ENCODE measurements around the gene ATP1B3. TPM values are rescaled to one million over a fixed set of nuclear protein-coding genes. Genes with fewer than 3 reads are reported as not detected.

ATP1B3 gene
- polyA plus RNA-seq, 1 of the 3 experiments (the other 2 are of a cell fraction): 86.3 TPM

DNA sequence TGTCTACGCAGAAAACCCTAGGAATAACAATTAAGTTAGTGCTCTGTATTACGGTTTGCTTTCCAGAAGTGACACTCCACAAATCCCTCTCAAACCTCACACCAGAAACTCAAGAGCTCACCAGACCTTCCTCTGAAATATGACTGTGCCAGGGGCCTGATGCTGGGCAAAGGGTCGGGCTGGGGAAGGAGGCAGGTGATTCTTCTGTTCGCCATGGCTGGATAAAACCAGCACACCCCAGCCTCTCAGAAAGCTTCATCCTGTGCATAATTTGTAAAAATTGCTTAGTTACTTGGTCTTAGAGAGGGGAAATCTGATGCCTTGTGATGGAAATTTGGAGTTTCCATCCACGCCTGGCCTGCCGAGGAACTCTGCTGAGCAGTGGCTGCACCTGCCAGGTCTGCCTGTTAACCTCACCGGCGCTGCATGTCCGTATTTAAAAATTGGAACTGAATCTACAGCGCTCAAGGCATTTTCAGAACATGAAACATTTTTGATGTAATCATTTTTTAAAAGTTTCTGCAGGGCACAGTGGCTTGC is 22.7 kb upstream of the ATP1B3 start:
- Histone ChIP-seq H3K27ac (ENCODE audit: low read depth in 2 of 2, low read length in 1 of 2) (no peak overlapping the region), H3K4me3 (ENCODE audit: low read depth in 2 of 2, low read length in 1 of 2) (no peak overlapping the region), H3K36me3 (replicated peaks in 1 of 2; ENCODE audit: control insufficient read depth in 1 of 2, insufficient read depth in 2 of 2, low read length in 1 of 2) (no peaks in the 10 kb centered on the region), H3K4me2 (no peak overlapping the region), H4K20me1 (ENCODE audit: insufficient read depth) (no peaks in the 10 kb centered on the region), H3K9ac (no peak overlapping the region), H3K9me2 (no peaks in the 10 kb centered on the region), H2AFZ (ENCODE audit: low read depth) (no peak overlapping the region), H3K9me3 (no peaks in the 10 kb centered on the region), H3K79me2 (ENCODE audit: insufficient read depth) (no peaks in the 10 kb centered on the region), H3K4me1 (ENCODE audit: control insufficient read depth in 1 of 2, insufficient read depth in 2 of 2, low read depth in 1 of 2, low read length in 1 of 2) (no peaks in the 10 kb centered on the region), H3K27me3 (ENCODE audit: insufficient read depth) (no peaks in the 10 kb centered on the region), H3F3A (replicated peaks; ENCODE audit: insufficient read depth) (no peaks in the 10 kb centered on the region)
- 91% methylated on average over 10 of the region's 10 CpGs for WGBS (ENCODE audit: low lambda C conversion rate)
- no peak for DNase-seq
- ChIA-PET POLR2A (no interaction called here), CTCF (interaction anchor here (0.7 to 2.2 kb wide), 3 partner anchors 8 to 25 kb away, joined by 3 to 7 read pairs (median 6); no protein-coding TSS in a partner anchor)
- no peak for TF ChIP-seq NFIC (IDR thresholded peaks at IDR 0.05; ENCODE audit: borderline replicate concordance)
- no peak for TF ChIP-seq RAD21 (IDR thresholded peaks at IDR 0.05; ENCODE audit: low read length)
- TF ChIP-seq TAF1 (IDR thresholded peaks at IDR 0.05; ENCODE audit: borderline replicate concordance, low read depth, low read length): no peak
- TF ChIP-seq, protein P1, sequence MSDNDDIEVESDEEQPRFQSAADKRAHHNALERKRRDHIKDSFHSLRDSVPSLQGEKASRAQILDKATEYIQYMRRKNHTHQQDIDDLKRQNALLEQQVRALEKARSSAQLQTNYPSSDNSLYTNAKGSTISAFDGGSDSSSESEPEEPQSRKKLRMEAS (IDR thresholded peaks at IDR 0.05; ENCODE audit: low read depth): no peak
- no peak for TF ChIP-seq FOXM1 (IDR thresholded peaks at IDR 0.05; ENCODE audit: low read depth)
- TF ChIP-seq EP300 (IDR thresholded peaks at IDR 0.05; ENCODE audit: borderline replicate concordance in 1 of 2, low read depth in 1 of 2, low read length in 1 of 2): no peak
- TF ChIP-seq SIN3A (IDR thresholded peaks at IDR 0.05; ENCODE audit: borderline replicate concordance, low read depth, low read length): no peak
- TF ChIP-seq, protein P2, sequence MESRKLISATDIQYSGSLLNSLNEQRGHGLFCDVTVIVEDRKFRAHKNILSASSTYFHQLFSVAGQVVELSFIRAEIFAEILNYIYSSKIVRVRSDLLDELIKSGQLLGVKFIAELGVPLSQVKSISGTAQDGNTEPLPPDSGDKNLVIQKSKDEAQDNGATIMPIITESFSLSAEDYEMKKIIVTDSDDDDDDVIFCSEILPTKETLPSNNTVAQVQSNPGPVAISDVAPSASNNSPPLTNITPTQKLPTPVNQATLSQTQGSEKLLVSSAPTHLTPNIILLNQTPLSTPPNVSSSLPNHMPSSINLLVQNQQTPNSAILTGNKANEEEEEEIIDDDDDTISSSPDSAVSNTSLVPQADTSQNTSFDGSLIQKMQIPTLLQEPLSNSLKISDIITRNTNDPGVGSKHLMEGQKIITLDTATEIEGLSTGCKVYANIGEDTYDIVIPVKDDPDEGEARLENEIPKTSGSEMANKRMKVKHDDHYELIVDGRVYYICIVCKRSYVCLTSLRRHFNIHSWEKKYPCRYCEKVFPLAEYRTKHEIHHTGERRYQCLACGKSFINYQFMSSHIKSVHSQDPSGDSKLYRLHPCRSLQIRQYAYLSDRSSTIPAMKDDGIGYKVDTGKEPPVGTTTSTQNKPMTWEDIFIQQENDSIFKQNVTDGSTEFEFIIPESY (IDR thresholded peaks at IDR 0.05; ENCODE audit: borderline replicate concordance, low read depth): no peak
- no peak for TF ChIP-seq RXRA (IDR thresholded peaks at IDR 0.05; ENCODE audit: borderline replicate concordance, low read depth)
- TF ChIP-seq FOXJ3 (CRISPR knock-in tag; IDR thresholded peaks at IDR 0.05): no peak

DNA sequence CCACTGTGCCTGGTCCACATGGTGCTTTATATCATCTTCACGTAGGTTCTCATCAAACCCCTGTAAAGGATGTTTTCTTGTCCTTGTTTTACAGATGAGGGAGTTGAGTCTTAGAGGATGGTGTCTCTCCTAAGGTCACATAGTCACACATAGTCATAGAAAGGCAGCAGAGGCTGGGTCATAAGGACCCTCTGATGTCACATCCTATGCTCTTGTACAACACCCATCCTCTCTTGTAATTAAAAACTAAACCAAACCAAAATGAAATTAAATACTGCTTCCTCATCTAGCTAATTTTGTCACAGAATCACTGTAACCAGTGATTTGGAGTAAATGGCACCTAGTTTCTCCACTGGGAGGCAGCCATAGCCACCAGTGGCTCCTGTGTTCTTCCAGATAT is 21.8 kb upstream of the ATP1B3 start:
- Histone ChIP-seq H3F3A (replicated peaks; ENCODE audit: insufficient read depth) (no peaks in the 10 kb centered on the region), H3K4me3 (ENCODE audit: low read depth in 2 of 2, low read length in 1 of 2) (no peak overlapping the region), H3K27me3 (ENCODE audit: insufficient read depth) (no peaks in the 10 kb centered on the region), H3K79me2 (ENCODE audit: insufficient read depth) (no peaks in the 10 kb centered on the region), H3K9me3 (no peaks in the 10 kb centered on the region), H2AFZ (ENCODE audit: low read depth) (no peak overlapping the region), H3K9ac (no peak overlapping the region), H3K9me2 (no peaks in the 10 kb centered on the region), H3K4me2 (no peak overlapping the region), H3K36me3 (replicated peaks in 1 of 2; ENCODE audit: control insufficient read depth in 1 of 2, insufficient read depth in 2 of 2, low read length in 1 of 2) (no peaks in the 10 kb centered on the region), H3K4me1 (ENCODE audit: control insufficient read depth in 1 of 2, insufficient read depth in 2 of 2, low read depth in 1 of 2, low read length in 1 of 2) (no peaks in the 10 kb centered on the region), H4K20me1 (ENCODE audit: insufficient read depth) (no peaks in the 10 kb centered on the region), H3K27ac (ENCODE audit: low read depth in 2 of 2, low read length in 1 of 2) (no peak overlapping the region)
- TF ChIP-seq MEF2A (IDR thresholded peaks at IDR 0.05; ENCODE audit: borderline replicate concordance, low read depth) (no peak), RXRA (IDR thresholded peaks at IDR 0.05; ENCODE audit: borderline replicate concordance, low read depth) (no peak), RCOR1 (IDR thresholded peaks at IDR 0.05; ENCODE audit: low read length) (no peak), FOXJ3 (CRISPR knock-in tag; IDR thresholded peaks at IDR 0.05) (no peak), YY1 (IDR thresholded peaks at IDR 0.05; ENCODE audit: low read depth) (no peak), FOSL2 (IDR thresholded peaks at IDR 0.05; ENCODE audit: borderline replicate concordance, low read depth) (no peak), NFIC (IDR thresholded peaks at IDR 0.05; ENCODE audit: borderline replicate concordance) (no peak), SIN3A (IDR thresholded peaks at IDR 0.05; ENCODE audit: borderline replicate concordance, low read depth, low read length) (no peak), TCF12 (IDR thresholded peaks at IDR 0.05) (no peak), SMC3 (IDR thresholded peaks at IDR 0.05; ENCODE audit: low read depth, low read length) (no peak), GATA2 (CRISPR knock-in tag; IDR thresholded peaks at IDR 0.05) (no peak), GABPA (IDR thresholded peaks at IDR 0.05; ENCODE audit: low read depth) (no peak), NRF1 (IDR thresholded peaks at IDR 0.05; ENCODE audit: low read depth, low read length) (no peak)
- TF ChIP-seq, protein P3, sequence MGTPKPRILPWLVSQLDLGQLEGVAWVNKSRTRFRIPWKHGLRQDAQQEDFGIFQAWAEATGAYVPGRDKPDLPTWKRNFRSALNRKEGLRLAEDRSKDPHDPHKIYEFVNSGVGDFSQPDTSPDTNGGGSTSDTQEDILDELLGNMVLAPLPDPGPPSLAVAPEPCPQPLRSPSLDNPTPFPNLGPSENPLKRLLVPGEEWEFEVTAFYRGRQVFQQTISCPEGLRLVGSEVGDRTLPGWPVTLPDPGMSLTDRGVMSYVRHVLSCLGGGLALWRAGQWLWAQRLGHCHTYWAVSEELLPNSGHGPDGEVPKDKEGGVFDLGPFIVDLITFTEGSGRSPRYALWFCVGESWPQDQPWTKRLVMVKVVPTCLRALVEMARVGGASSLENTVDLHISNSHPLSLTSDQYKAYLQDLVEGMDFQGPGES (IDR thresholded peaks at IDR 0.05; ENCODE audit: low read depth, low read length): no peak
- TF ChIP-seq, protein P4, sequence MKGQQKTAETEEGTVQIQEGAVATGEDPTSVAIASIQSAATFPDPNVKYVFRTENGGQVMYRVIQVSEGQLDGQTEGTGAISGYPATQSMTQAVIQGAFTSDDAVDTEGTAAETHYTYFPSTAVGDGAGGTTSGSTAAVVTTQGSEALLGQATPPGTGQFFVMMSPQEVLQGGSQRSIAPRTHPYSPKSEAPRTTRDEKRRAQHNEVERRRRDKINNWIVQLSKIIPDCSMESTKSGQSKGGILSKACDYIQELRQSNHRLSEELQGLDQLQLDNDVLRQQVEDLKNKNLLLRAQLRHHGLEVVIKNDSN (IDR thresholded peaks at IDR 0.05; ENCODE audit: borderline replicate concordance, low read depth): no peak
- TF ChIP-seq, protein P2 (IDR thresholded peaks at IDR 0.05; ENCODE audit: borderline replicate concordance, low read depth): no peak
- 53% methylated on average over 1 of the region's 1 CpG for WGBS (ENCODE audit: low lambda C conversion rate)
- ChIA-PET POLR2A (no interaction called here), CTCF (no interaction called here)
- DNase-seq: no peak

Data from SK-N-SH (cell line).